Measurements from ENCODE around the gene KCNQ1OT1.

DNA sequence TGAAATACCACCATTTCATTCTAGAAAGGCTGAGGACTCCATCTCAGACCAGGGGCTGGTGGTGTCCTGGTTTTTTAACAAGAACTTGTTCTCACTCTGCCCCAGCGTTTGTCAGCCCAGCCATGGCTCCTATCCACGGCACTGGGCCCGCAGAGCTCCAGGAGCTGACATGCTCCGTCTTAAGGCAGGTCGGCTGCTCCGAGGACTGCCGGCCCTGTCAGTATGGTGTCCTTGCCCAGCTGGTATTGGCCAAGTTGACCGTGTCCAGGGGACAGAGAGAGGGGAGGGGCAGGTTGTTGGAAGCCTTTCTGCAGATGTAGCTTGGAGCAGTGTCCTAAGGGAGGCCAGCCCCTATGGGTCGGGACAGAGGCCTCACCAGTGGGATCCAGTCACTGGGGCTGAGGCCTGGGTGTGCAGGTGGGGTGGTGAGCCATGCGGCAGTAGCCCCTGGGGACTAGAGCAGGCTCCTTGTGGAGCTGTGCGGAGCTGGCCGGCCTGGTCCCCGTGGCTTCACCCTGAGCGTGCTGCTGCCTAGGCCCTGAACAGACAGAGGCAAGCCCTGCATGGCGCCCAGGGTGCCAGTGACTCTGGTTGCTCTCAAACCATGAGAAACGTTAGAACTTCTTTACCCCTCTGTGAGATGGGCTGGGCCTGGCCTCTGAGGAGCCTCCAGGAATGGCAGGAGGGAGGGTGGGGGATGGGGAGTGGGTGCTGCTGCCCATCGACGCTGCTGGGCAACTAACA is 39.9 kb upstream of the KCNQ1OT1 start:
- TF ChIP-seq CTCF (conservative IDR thresholded peaks at IDR 0.05; ENCODE audit: low read depth, low read length) (no peak), MXI1 (IDR thresholded peaks at IDR 0.05; ENCODE audit: borderline replicate concordance, low read depth, low read length) (no peak), POLR2A (IDR thresholded peaks at IDR 0.05; ENCODE audit: low read depth, low read length) (no peak), USF2 (IDR thresholded peaks at IDR 0.05; ENCODE audit: low read depth, low read length) (no peak)
